ENCODE data around the gene POLR2L.

POLR2L gene

DNA sequence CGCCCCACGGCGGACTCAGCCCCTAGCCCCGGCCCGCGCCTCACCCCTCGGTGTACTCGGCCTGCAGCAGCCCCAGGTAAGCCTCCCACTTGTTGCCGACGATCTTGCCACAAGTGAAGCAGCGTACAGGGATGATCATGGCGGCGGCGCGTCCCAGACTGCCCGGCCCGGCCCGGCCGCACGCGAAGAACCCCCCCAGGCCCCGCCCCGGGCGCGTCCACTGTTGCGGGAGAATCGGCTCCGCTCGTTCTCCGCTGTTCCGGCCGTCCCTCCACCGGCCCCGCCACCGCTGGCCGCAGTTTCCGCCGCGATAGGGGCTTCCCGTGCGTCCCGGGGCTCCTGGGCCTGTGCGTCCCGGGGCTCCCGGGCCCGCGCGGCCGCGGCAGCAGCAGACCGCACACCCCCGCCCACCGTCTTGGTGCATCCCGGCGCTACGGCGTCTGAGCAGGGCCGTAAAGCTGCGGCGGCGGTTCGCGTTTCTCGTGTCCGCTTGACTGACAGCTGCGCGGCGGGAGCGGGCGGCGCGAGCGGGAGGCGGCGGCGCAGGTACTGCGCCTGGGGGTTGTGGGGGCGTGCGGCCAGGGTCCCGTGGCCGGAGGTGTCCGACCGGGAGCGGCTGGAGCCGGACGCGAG lies at the start of gene POLR2L, which contains the start of gene TSPAN4:
Gene POLR2L (minus strand): TSS at position 160 of the 633 bp plus-strand sequence. CDS start 21 bp downstream, at position 139.
Gene TSPAN4 (plus strand): TSS at position 483 of the 633 bp plus-strand sequence. CDS start 7,453 bp downstream, outside the sequence.
- peak; percentile 91 for DNase-seq

GRCh38 chr11:890794-891540 lies 48.6 kb upstream of the POLR2L start:
- no peak for DNase-seq

- DNase-seq, result no peak
Observed at GRCh38 chr11:889687-890475, 47.6 kb upstream of the POLR2L start.

DNA sequence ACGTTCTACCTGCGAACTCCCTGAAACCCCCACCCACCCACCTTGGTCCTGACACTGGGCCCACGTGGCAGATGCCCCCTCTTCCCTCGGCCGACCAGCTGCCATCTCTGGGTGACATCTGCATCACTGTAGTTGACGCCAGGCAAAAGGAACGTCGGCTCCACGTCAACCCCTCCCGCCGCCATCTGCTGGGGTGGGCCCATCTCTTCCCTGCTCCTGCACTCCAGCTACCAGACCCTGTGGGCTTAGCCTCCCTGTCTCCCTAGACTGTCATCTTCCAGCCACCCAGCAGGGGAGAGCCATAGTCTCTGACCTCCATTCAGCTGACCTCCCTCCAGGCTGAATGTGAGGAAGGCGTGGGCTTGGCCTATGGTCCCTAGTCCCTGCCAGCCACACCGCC lies 46.9 kb upstream of the POLR2L start:
- no peak for DNase-seq

DNA sequence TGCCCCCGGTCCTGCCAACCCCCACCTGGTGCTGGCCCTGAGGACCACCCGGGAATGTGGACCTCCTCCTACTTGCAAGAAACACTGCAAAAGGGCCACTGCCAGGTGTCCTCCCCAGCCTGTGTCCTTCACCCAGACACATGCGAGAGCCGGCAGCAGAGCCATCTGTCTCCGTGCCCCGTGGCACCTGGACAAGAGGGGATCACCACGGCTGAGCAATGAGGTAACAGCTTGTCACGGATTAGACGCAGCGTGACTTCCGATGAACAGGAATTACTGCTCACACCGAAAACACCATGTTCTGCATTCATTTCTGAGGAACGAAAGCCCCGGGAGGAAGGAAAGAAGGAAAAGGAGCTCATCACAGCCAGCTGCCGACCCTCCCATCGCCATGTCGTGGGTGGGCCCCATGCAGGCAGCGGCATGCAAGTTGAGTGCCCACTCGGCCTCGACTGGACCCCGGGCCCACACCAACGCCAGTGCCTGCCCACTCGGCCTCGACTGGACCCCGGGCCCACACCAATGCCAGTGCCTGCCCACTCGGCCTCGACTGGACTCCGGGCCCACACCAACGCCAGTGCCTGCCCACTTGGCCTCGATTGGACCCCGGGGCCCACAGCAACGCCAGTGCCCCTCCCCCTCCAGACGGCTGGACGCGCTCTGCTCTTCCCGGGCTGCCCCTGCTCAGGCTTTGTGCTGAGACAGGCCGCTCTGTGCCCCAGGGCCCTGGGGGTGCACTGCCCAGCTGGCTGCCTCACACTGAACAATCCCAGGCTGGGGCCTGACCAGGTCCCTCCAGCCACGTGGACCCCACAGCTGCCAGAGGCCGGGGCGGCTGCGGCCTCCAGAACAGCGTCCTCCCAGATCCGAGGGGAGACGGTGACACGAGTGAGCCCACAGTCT lies 46.2 kb upstream of the POLR2L start:
- no peak for DNase-seq

DNA sequence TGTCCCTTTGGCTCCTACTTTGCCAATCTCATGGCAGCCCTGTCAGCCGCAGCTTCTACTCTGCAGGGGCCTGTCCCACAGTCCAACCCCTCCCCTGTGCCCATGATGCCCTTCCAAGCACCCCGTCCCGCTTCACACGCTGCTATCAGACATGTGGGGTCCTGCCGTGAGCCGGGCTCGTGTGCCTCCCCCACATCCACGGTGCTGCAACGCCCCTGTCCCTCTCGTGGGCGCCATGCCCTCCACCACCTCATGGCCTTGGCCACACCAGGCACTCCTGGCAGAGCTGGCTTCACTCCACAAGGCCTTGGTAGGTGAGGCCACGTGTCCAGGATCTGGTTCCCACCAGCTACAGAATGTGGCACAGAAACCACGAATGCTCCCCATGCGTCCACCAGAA lies 45.3 kb upstream of the POLR2L start:
- DNase-seq, result no peak

- no peak for DNase-seq
Observed at GRCh38 chr11:886568-886967, 44.2 kb upstream of the POLR2L start.

DNA sequence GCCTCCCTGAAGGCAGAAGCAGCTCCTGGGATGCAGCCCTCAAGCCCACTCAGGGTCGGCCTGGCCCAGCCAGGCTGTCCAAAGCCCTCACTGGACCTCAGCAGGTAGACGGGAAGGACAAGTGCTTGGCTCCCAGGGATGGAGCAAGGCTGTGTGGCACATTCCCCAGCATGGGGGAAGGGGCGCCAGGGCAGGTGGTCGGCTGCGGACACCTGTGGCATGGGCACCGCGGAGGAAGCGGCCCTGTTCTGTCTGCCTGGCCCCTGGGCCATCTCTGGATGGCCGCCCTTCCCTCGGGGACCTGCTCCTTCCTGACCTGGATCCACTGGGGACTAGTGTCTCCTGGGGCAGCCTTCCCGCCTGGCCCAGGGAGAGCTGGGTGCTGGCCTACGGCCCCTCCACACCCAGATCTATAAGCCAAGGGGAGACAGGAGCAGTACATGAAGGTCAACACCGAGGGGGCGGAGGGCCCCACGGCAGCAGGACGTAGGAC lies 42.3 kb upstream of the POLR2L start:
- DNase-seq, result no peak

- no peak for DNase-seq
Observed at GRCh38 chr11:883527-883926, 41.2 kb upstream of the POLR2L start.

DNA sequence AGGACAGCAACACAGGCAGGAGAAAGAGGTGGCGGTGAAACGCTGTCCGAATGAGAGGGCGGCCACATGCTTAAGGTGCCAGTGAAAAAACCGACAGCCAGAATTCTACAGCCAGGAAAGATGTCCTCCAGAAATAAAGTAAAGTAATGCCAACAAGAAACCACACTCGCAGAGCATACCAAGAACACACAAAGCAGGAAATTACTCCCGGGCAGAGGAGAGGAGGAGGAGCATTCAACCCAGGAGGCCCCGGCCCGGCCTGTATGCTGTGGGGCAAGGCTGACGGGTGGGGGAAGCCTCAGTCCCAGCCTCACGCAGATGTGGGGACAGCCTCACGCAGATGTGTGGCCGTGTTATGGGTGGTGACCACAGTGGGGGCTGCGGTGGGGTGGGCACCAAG lies 40.3 kb upstream of the POLR2L start:
- DNase-seq, result no peak

GRCh38 chr11:880447-880846 lies 38.1 kb upstream of the POLR2L start:
- DNase-seq, result no peak

DNA sequence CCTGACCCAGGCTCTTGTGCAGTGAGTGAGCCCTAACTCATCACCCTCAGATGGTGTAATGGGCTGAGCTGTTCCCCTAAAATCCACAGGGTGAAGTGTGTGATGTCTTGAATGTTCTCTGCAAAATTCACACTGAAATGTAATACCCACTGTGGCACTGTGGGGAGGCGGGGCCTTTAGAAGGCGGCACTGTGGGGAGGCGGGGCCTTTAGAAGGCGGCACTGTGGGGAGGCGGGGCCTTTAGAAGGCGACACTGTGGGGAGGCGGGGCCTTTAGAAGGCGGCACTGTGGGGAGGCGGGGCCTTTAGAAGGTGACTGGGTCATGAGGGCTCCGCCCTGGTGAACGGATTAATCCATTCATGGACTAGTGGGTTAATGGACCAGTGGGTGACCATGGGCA lies 35.2 kb upstream of the POLR2L start:
- DNase-seq, result no peak

GRCh38 chr11:876545-876944 lies 34.2 kb upstream of the POLR2L start:
- no peak for DNase-seq

DNA sequence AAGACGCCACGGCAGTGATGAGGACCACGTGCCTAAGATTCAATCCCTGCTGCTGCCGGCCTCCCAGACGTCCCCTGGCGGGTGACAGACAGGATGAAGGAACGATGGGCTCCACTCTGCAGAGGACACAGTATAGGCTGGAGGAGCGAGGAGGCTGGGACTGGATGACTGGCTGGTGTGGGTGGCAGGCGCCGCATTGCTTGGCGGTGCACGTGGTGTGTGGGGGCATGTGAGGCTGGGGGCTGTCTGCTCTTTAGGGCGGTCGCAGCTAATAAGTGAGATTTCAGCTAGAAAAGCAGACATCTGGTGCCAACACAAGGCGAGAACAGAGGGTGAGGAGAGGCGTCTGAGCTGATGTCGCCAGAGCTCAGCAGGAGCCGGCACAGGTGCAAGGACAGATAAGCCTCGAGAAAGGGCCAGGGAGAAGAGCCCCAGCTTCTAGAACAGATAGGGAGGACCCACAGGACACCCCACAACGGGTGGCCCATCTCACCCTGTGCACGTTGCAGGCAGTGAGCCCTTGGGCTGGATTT lies 33.5 kb upstream of the POLR2L start:
- DNase-seq, result no peak

DNA sequence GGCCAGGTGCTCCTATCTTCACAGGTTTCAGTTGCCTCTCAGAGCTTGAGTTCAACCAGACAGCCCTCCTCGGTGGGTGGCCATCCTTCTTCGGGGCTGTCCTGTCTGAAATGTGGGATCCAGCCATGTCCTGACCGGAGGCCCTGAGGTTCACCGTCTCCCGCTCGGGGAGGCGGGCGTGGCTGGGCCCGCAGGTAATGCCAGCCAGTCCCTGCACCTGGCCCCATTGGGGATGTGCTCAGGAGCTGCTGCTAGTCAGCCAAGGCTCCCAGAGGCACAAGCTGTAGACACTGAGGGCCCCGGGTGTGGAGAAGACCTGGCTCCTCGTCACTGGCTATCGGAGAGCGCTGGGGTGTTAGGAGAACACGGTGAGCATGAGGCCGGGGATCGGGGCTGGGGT lies 32.9 kb upstream of the POLR2L start:
- DNase-seq, result no peak

DNA sequence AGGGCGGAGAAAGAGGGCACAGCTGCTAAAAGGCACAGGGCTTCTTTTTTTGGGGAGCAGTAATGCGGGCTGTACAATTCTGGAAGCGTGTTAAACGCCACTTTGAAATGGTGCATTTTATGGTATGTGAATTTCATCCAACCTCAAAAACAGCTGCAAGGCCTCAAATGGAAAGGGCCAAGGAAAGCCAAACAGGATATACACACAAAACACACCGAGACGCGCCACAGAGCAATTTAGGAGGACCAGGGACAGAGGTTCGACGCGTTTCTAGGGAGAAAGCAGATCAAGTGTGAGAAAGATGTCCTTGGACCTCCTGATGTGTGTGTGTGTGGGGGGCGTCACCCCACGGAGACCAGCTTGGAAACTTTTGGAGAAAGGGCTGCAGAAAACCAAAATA lies 31.4 kb upstream of the POLR2L start:
- no peak for DNase-seq

GRCh38 chr11:872799-873198 lies 30.5 kb upstream of the POLR2L start:
- no peak for DNase-seq

GRCh38 chr11:871472-871871 lies 29.1 kb upstream of the POLR2L start:
- no peak for DNase-seq

DNA sequence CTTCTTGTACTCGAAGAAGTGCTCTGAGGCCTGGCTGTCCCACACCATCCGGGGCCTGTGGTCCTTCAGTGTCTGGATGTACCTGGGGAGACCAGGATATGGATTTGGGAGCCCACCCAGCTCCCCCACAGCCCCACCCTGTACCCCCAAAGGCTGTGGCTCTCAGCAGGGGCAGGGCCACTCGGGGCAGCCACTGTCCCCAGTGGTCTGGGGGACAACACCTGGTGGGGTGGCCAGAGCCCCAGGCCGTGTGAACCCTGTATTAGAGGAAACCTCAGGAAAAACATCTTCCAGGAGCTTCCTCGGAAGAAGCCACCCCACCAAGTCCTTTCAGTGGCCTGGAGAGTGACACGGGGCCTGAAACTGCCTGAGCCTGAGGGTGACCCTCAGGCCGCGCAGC lies 28.1 kb upstream of the POLR2L start:
- DNase-seq, result no peak

DNA sequence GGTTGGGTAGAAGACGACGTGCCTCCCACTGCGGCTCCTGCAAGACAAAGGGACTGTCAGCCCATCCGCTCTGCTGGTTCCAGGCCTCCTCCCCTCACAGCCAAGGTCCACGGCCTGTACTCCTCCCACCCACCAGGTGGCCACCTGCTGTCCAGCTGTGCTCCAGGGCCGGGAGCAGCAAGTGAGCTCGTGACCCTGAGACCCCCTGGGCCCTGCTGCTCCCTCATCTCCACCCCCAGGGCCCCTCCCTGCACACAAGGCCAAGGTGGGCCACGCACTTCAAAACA lies 27.7 kb upstream of the POLR2L start:
- no peak for DNase-seq

DNA sequence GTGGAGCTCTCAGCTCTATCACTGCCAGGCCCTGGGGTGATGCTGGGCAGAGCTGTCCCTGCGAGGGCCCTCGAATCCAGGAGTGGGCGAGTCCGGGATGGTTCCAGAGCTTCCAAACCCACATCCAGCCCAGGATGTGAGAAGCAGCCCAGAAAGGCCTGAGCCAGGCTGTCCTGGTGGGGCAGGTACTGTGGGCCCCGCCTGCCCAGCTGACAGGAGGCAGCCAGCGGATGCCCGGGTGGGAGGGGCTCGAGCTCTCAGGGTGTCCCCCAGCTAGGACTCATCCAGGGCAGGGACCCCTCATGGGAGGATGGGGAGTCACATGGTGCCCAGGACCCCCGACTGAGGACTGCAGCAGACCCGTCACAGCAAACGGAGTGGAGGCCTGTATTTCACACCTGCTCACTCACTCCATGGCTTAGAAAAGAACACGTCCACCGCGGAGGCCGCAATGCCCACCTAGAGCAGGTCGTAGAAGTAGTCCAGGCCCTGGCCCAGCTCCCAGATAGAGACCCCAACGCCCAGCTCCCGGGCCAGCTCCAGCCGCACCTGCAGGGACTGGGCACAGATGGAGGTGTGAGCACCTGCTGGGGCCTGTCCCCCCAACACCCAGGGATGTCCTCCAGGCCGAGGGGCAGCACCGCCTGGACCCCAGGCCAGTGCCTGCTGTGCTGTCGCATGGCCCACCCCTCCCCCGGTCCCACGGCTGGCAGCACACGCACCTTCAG lies 27.2 kb upstream of the POLR2L start:
- DNase-seq, result no peak

DNA sequence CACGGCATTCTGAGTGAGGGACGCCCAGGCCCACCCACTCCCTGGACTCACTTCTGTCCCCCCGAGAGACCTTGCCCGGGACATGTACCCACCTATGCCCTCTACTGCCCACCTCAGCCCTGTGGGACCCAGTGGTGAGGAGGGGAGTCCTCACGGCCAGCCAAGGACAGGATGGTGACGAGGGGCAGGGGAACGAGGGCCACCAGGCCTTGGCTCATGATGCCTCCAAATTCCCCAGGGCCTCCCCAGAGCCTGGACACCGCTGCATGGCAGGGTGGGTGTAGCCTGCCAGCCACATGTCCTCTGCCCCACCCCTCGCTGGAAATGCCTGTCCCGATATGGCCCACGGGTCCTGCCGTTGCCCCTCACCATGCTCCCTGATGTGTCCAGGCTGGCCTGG lies 26.5 kb upstream of the POLR2L start:
- DNase-seq, result no peak
